Colonic mucosa (tissue), 4 donors: ENCODE measurements around the gene PLCH1. TPM values are rescaled to one million over a fixed set of nuclear protein-coding genes. Genes with fewer than 3 reads are reported as not detected.

Experiments used
- DNase-seq: peaks from one replicate; pipeline ENCODE4 v3.0.0-alpha.2; 2020
- H3K27ac ChIP-seq: fragments of 200-600 bp; one replicate; pipeline ENCODE4 v1.8.0; 2021
- H3K27me3 ChIP-seq: fragments of 200-600 bp; one replicate; pipeline ENCODE4 v1.8.0; 2021
- H3K36me3 ChIP-seq: fragments of 200-600 bp; one replicate; pipeline ENCODE4 v1.8.0; 2021
- H3K4me1 ChIP-seq: fragments of 200-600 bp; one replicate; pipeline ENCODE4 v1.8.0; 2021; ENCODE audit warnings: mild to moderate bottlenecking
- H3K4me3 ChIP-seq: fragments of 200-600 bp; one replicate; pipeline ENCODE4 v1.8.0; 2021
- H3K9ac ChIP-seq, 2 donors: one replicate each; pipeline ENCODE4 v1.7.0; 2013; ENCODE audit warnings: control low read depth in 2 of 2, low read depth in 2 of 2, low read length in 2 of 2
- H3K9me3 ChIP-seq: fragments of 200-600 bp; one replicate; pipeline ENCODE4 v1.8.0; 2021
- CTCF ChIP-seq: fragments of 200-600 bp; IDR thresholded peaks from one replicate; pipeline ENCODE4 v1.8.0; 2022; ENCODE audit warnings: antibody characterized with exemption, mild to moderate bottlenecking
- intact Hi-C: fragments of 100-400 bp; cut with DNase I; formaldehyde crosslinking; loops from one replicate; pipeline ENCODE4 v1.14.1; 2022
- total RNA-seq, 2 donors: library from RNA; stranded (reverse); fragmentation: NEBNext Ultra II Directional in 1 of 2; extraction: Animal tissue kit (Norgen Biotek cat#: 25700) in 1 of 2; gene quantifications; one replicate each; pipeline ENCODE4 v1.2.1, GENCODE V29; 2021
- donor health status: healthy.
- donor health status: DM: no; HTN: no; CAD: no.
- donor health status: DM: no; HTN: no; CAD: no.

The PLCH1 gene
- total RNA-seq, 2 donors from 2014 or later = 8.2 to 11.0 TPM

DNA sequence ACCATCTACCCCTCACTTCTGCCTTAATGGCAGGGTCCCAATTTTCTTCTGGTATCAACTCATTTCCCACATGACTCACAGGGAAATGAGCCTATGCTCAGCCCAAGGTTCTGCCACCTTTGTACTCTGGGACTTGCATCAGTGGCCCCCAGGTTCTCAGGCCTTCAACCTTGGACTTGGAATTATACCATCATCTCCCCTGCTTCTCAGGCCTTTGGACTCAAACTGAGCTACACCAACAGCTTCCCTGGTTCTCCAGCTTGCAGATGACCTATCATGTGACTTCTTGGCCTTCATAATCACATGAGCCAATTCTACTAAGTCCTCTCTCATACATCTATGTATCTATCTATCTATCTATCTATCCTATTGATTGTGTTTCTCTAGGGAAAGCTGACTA lies 149.5 kb downstream of the PLCH1 start:
- Histone ChIP-seq H3K27ac (no peak overlapping the region), H3K4me1 (no peaks in the 10 kb centered on the region), H3K36me3 (no peaks in the 10 kb centered on the region), H3K4me3 (no peak overlapping the region), H3K9ac (no peak overlapping the region), H3K9me3 (no peaks in the 10 kb centered on the region), H3K27me3 (no peaks in the 10 kb centered on the region)
- no peak for DNase-seq
- no peak for TF ChIP-seq CTCF
- intact Hi-C loops = no loop called here

- intact Hi-C loops = no loop called here
- Histone ChIP-seq H3K27me3 (no peaks in the 10 kb centered on the region), H3K4me3 (no peak overlapping the region), H3K9me3 (no peaks in the 10 kb centered on the region), H3K27ac (no peak overlapping the region), H3K4me1 (no peaks in the 10 kb centered on the region), H3K36me3 (no peaks in the 10 kb centered on the region), H3K9ac (no peak overlapping the region)
- DNase-seq = no peak
- no peak for TF ChIP-seq CTCF
These were observed 150.2 kb downstream of the PLCH1 start for GRCh38 chr3:155594526-155595187.

DNA sequence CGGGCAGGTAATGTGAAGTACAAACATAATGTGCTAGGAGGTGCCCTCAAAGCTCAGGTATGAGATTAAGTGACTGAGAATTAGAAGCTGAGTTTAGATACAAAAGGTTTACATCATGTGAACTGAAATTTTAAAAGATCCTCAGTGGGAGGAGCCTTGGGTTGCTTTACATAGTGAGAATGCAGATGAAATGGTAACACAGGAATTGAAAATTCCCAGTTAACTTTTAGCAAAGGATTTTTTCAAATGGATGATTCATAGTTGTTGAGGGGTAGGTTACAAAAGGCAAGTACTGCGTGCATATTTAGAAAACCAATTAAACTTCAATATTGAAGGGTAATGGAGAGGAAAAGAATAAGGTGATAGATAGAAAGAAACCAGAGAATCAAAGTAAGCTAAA lies 157.3 kb downstream of the PLCH1 start:
- intact Hi-C loops = no loop called here
- H3K27ac ChIP-seq = no peak overlapping the region
- H3K9me3 ChIP-seq = no peaks in the 10 kb centered on the region
- DNase-seq = no peak
- no peak overlapping the region for H3K4me3 ChIP-seq
- H3K4me1 ChIP-seq = no peaks in the 10 kb centered on the region
- no peaks in the 10 kb centered on the region for H3K36me3 ChIP-seq
- H3K27me3 ChIP-seq = no peaks in the 10 kb centered on the region
- no peak for TF ChIP-seq CTCF
- no peak overlapping the region for H3K9ac ChIP-seq

DNA sequence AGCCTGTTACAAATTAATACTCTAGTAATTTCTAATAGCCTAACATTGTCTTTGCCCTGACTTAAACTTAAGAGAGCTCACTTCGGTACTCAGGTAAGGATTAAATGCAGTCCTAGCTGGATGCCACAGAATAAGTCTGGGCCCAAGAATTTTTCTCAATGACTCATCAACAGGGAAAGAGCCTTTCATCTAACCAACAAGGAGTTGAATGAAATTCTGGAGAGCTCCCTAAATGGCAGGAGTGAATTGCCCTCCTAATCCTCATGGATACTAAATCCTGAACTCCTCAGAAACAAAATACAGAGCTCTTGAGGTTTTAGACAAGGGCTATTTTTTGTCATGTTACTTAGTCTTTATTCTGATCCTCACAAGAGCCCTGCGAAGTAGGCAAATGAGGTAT lies 159.5 kb downstream of the PLCH1 start:
- Histone ChIP-seq H3K4me1 (no peaks in the 10 kb centered on the region), H3K36me3 (no peaks in the 10 kb centered on the region), H3K9ac (no peak overlapping the region), H3K9me3 (no peaks in the 10 kb centered on the region), H3K27ac (no peak overlapping the region), H3K27me3 (no peaks in the 10 kb centered on the region), H3K4me3 (no peak overlapping the region)
- intact Hi-C loops = no loop called here
- no peak for TF ChIP-seq CTCF
- no peak for DNase-seq

DNA sequence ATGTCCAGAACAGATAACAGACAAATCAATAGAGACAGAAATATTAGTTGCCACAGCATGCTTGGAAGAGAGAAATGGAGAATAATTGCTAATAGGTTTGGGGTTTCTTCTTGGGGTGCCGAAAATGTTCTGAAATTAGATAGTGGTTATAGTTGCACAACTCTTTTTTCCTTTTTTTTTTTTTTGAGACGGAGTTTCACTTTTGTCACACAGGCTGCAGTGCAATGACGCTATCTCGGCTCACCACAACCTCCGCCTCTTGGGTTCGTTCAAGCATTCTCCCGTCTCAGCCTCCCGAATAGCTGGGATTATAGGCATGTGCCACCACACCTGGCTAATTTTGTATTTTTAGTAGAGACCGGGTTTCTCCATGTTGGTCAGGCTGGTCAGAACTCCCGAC lies 163.3 kb downstream of the PLCH1 start:
- Histone ChIP-seq H3K4me1 (no peaks in the 10 kb centered on the region), H3K4me3 (no peak overlapping the region), H3K9me3 (no peaks in the 10 kb centered on the region), H3K9ac (no peak overlapping the region), H3K27me3 (no peaks in the 10 kb centered on the region), H3K27ac (no peak overlapping the region), H3K36me3 (no peaks in the 10 kb centered on the region)
- no peak for DNase-seq
- intact Hi-C loops = no loop called here
- no peak for TF ChIP-seq CTCF
